Breast epithelium (tissue), 4 donors: ENCODE results near the gene NCKAP5. TPM values are rescaled to one million over a fixed set of nuclear protein-coding genes. Genes with fewer than 3 reads are reported as not detected.
A peak's percentile ranks its signal among the peaks of the same experiment; 100 is the strongest.

ENCODE experiments used
- DNase-seq, 2 donors: peaks; one replicate each; pipeline ENCODE4 v3.0.0-alpha.2; 2019; ENCODE audit warnings: low spot score in 2 of 2
- H3K27ac ChIP-seq, 2 donors: fragments of 200-600 bp; sonication (generic) in 1 of 2; one replicate each; pipeline ENCODE4 v1.5.1; 2016 to 2019; ENCODE audit warnings: mild to moderate bottlenecking in 1 of 2
- H3K27me3 ChIP-seq, 2 donors: fragments of 200-600 bp; sonication (generic) in 1 of 2; one replicate each; pipeline versions ENCODE4 v1.5.1 to v1.6.0; 2017 to 2019; ENCODE audit warnings: control low read depth in 1 of 2, mild to moderate bottlenecking in 1 of 2
- H3K36me3 ChIP-seq: fragments of 200-600 bp; one replicate; pipeline ENCODE4 v1.5.1; 2019
- H3K4me1 ChIP-seq, 2 donors: fragments of 200-600 bp; sonication (generic); one replicate each; pipeline ENCODE4 v1.5.1; 2016 to 2019; ENCODE audit warnings: control low read depth in 1 of 2
- H3K4me3 ChIP-seq, 3 donors: fragments of 200-600 bp; sonication (generic); 1 replicate in 2 of 3; 2 replicates in 1 of 3; pipeline ENCODE4 v1.5.1; 2016 to 2019; ENCODE audit warnings: mild to moderate bottlenecking in 3 of 3, moderate library complexity in 2 of 3
- H3K9me3 ChIP-seq, 2 donors: fragments of 200-600 bp; sonication (generic) in 1 of 2; one replicate each; pipeline ENCODE4 v1.5.1; 2016 to 2019; ENCODE audit warnings: control low read depth in 1 of 2
- POLR2A ChIP-seq: fragments of 450-650 bp; IDR thresholded peaks from one replicate; pipeline ENCODE4 v1.6.1; 2016; ENCODE audit warnings: antibody characterized with exemption, mild to moderate bottlenecking, moderate library complexity
- POLR2AphosphoS5 ChIP-seq, 3 donors: sonication (generic); formaldehyde crosslinking; IDR thresholded peaks; one replicate each; pipeline ENCODE4 v1.6.1; 2017; ENCODE audit warnings: antibody characterized with exemption in 3 of 3
- intact Hi-C: fragments of 100-400 bp; cut with DNase I; formaldehyde crosslinking; loops from one replicate; pipeline ENCODE4 v1.15.1; 2023; ENCODE audit warnings: low total_unique reads
- total RNA-seq, 3 donors: library from RNA; depleted of rRNA; stranded (reverse); fragments of >200 nt; gene quantifications; one replicate each; pipeline ENCODE4 v1.1.0, GENCODE V29; 2016
- TF ChIP-seq, protein P1 (sequence below), 3 donors: fragments of 450-650 bp; IDR thresholded peaks; one replicate each; pipeline ENCODE4 v1.5.1; 2016 to 2017; ENCODE audit warnings: antibody characterized with exemption in 3 of 3, mild to moderate bottlenecking in 3 of 3, moderate library complexity in 3 of 3

Gene NCKAP5
- total RNA-seq, 3 donors from 2014 or later, result 1.1 to 10.5 (median 6.1) TPM

DNA sequence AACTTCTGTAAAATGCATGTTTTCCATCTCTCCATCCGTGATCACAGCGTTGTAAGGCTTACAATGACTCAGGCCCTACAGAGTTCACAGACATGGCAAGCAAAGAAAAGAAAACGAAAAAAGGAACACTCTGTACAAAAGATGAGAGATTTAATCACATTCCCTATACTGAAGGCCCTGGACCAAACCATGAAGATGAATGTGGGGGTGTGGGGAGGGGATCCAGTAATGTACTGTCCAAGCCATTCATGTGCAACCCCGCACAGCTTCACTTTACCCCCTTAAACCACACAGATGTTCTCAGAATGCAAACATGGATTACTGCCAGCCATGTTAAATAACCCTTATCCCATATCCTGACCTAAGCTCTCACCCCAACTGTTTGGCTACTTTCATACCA, 391.1 kb downstream of the NCKAP5 start:
- no peaks in the 10 kb centered on the region for H3K27me3 ChIP-seq
- no peaks in the 10 kb centered on the region for H3K4me1 ChIP-seq
- intact Hi-C loops, result loop anchor here (5.0 kb wide), 1 partner anchor 235 kb away; no protein-coding TSS in a partner anchor
- H3K36me3 ChIP-seq, result no peaks in the 10 kb centered on the region
- TF ChIP-seq, protein P1, sequence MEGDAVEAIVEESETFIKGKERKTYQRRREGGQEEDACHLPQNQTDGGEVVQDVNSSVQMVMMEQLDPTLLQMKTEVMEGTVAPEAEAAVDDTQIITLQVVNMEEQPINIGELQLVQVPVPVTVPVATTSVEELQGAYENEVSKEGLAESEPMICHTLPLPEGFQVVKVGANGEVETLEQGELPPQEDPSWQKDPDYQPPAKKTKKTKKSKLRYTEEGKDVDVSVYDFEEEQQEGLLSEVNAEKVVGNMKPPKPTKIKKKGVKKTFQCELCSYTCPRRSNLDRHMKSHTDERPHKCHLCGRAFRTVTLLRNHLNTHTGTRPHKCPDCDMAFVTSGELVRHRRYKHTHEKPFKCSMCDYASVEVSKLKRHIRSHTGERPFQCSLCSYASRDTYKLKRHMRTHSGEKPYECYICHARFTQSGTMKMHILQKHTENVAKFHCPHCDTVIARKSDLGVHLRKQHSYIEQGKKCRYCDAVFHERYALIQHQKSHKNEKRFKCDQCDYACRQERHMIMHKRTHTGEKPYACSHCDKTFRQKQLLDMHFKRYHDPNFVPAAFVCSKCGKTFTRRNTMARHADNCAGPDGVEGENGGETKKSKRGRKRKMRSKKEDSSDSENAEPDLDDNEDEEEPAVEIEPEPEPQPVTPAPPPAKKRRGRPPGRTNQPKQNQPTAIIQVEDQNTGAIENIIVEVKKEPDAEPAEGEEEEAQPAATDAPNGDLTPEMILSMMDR (IDR thresholded peaks at IDR 0.05), result no peak
- TF ChIP-seq POLR2AphosphoS5 (IDR thresholded peaks at IDR 0.05) (no peak), POLR2A (no peak)
- no peaks in the 10 kb centered on the region for H3K9me3 ChIP-seq
- no peak overlapping the region for H3K27ac ChIP-seq
- H3K4me3 ChIP-seq, result no peak overlapping the region
- DNase-seq, result no peak

DNA sequence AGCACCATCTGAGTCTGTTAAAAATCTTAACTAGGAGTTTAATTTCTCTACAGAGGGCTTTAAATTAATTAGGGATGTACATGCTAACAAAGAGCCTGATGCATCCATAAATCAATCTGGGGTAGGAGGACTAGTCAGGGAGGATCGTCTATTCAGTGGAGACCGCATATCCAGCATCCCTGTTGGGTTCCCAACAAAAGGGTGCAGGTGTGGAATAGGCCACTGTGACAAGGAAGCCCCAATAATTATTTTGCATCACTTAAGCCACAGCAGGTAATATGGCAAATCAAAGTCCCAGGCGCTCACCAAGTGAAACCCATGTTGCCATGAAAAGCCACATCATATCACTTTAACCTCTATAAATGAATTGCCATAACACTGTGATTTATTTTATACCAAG, 392.3 kb downstream of the NCKAP5 start:
- no peaks in the 10 kb centered on the region for H3K27me3 ChIP-seq
- no peak for DNase-seq
- H3K36me3 ChIP-seq, result no peaks in the 10 kb centered on the region
- no peaks in the 10 kb centered on the region for H3K4me1 ChIP-seq
- H3K4me3 ChIP-seq, result no peak overlapping the region
- no peaks in the 10 kb centered on the region for H3K9me3 ChIP-seq
- no peak overlapping the region for H3K27ac ChIP-seq
- TF ChIP-seq POLR2AphosphoS5 (IDR thresholded peaks at IDR 0.05) (no peak), POLR2A (no peak)
- TF ChIP-seq, protein P1 (IDR thresholded peaks at IDR 0.05), result no peak
- intact Hi-C loops, result loop anchor here (5.0 kb wide), 1 partner anchor 236 kb away; no protein-coding TSS in a partner anchor

DNA sequence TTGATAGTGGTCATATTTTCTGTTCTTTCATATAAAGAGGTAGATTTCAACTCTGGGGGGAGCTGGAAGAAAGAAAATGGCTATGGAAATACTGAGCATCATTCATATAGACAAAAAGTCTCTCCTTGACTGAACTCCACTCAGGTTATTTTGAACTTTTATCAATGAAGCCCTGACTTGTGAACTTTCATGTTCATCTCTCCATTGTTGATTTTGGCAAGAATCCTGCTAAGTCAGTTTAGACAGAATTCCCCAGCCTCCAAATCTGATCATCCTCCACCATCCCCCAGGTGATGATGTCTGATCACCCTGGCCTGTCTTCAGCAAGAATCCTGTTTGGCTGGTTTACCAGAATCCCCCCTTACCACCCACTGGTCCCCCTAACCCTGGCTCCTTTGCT, 395.0 kb downstream of the NCKAP5 start:
- Histone ChIP-seq H3K27ac (no peak overlapping the region), H3K4me3 (no peak overlapping the region), H3K9me3 (no peaks in the 10 kb centered on the region), H3K4me1 (no peaks in the 10 kb centered on the region), H3K36me3 (no peaks in the 10 kb centered on the region), H3K27me3 (no peaks in the 10 kb centered on the region)
- no peak for DNase-seq
- intact Hi-C loops, result no loop called here
- TF ChIP-seq, protein P1 (IDR thresholded peaks at IDR 0.05), result no peak
- TF ChIP-seq POLR2AphosphoS5 (IDR thresholded peaks at IDR 0.05), result no peak
- TF ChIP-seq POLR2A, result no peak

DNA sequence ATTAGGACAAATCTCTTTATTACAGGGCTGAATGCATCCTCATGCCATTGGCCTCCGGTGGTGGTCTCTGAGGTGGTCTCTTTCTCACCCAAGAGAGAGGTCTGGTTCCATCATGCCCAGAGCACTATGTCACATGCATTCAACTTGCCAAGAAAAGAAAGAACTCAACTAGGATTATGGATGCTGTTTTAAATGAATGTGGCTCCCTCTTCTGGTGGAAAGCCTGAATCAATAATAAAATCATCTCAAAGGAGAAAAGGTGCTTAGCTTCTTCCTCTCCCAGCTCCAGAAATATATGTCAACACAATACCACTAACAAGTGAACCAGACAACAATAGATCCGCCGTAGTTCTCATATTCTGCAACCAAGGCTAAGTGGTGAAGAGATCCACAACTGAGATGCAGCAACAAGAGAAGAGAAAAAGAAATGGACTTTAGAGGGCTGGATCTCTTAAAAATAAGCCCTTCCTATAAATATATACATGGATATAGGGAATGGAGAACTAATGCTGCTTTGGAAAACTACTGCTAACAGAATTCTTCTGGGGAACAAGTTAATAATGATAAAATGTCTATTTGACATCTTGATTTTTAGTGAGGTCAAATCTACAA, 396.8 kb downstream of the NCKAP5 start:
- no peaks in the 10 kb centered on the region for H3K36me3 ChIP-seq
- no peak overlapping the region for H3K27ac ChIP-seq
- H3K4me1 ChIP-seq, result no peaks in the 10 kb centered on the region
- TF ChIP-seq, protein P1 (IDR thresholded peaks at IDR 0.05), result peak; percentile 33 to 61 (median 50)
- TF ChIP-seq POLR2AphosphoS5 (IDR thresholded peaks at IDR 0.05), result no peak
- no peak for TF ChIP-seq POLR2A
- intact Hi-C loops, result no loop called here
- no peaks in the 10 kb centered on the region for H3K9me3 ChIP-seq
- H3K4me3 ChIP-seq, result no peak overlapping the region
- no peak for DNase-seq
- no peaks in the 10 kb centered on the region for H3K27me3 ChIP-seq

DNA sequence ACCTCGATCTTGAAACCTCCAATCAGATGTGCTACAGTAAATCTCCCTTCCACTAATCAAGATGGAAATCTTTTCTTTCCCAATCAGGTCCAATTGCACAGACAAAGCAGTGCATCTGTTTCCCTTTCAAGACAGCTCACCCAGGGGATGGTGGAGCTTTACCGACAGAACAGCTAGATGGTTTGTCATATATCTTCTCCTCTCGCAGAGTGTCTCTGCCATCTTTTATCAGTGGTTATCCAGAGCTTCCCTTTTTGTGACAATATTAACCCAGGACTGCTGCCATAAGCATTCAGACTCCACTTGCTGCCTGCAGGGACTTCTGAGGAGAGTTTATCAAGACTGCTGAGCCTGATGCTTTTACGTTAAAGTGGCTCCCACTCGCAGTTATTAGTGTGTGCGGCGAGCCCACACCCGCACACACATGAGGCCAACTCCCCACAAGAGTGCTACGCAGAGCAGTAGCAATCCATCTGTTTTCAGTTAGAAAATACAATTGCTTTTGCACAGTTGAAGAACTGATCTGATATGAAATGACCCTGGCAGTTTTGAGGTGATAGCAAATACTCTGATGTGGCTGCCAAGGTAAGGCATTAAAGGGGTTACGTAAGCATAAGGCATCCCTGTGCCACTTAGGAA, 398.9 kb downstream of the NCKAP5 start:
- H3K36me3 ChIP-seq, result no peaks in the 10 kb centered on the region
- intact Hi-C loops, result no loop called here
- no peak overlapping the region for H3K27ac ChIP-seq
- no peak overlapping the region for H3K4me3 ChIP-seq
- no peak for TF ChIP-seq POLR2A
- TF ChIP-seq, protein P1 (IDR thresholded peaks at IDR 0.05), result no peak
- no peak for TF ChIP-seq POLR2AphosphoS5 (IDR thresholded peaks at IDR 0.05)
- H3K27me3 ChIP-seq, result no peaks in the 10 kb centered on the region
- DNase-seq, result no peak
- H3K9me3 ChIP-seq, result no peaks in the 10 kb centered on the region
- H3K4me1 ChIP-seq, result no peaks in the 10 kb centered on the region
